ENCODE results near the gene ASIC2.

- TF ChIP-seq CTCF (IDR thresholded peaks at IDR 0.05) (no peak), POLR2A (IDR thresholded peaks at IDR 0.05) (no peak)
Observed at GRCh38 chr17:33056399-33057146, 236.5 kb downstream of the ASIC2 start.
